DND-41 (cell line): Measurements from ENCODE around the gene OR12D3.

ENCODE experiments used
- CTCF ChIP-seq: IDR thresholded peaks from 2 replicates; pipeline ENCODE4 v1.5.1; 2012; ENCODE audit warnings: borderline replicate concordance, low read length, moderate library complexity, mild to moderate bottlenecking; ENCODE audit not compliant: poor library complexity, severe bottlenecking; ENCODE audit errors: extremely low read depth
- EZH2 ChIP-seq: IDR thresholded peaks from 3 replicates; pipeline ENCODE4 v1.6.1; 2012; ENCODE audit warnings: borderline replicate concordance, low read depth, mild to moderate bottlenecking, moderate library complexity, low read length, inconsistent platforms; ENCODE audit not compliant: severe bottlenecking

GRCh38 chr6:29424168-29424567 lies 49.1 kb upstream of the OR12D3 start:
- TF ChIP-seq CTCF (no peak), EZH2 (no peak)
